Inferior parietal cortex (tissue), 1 donor: ENCODE measurements around the gene FUNDC1.
A peak's percentile ranks its signal among the peaks of the same experiment; 100 is the strongest.
"Not testable (repeated sequence)": the region's sequence is repeated elsewhere in the genome, so short reads cannot be mapped to it uniquely, and the experiment has no call there.

Source experiments
- DNase-seq: peaks from one replicate; pipeline ENCODE4 v3.0.0-alpha.2; 2016; ENCODE audit errors: extremely low spot score

FUNDC1 gene

GRCh38 chrX:44542567-44543325 lies at the start of gene FUNDC1:
FUNDC1 (minus strand) TSS chrX:44542859; CDS start chrX:44542832, 27 bp downstream.
- DNase-seq, result peak; percentile 92

- DNase-seq, result no peak
These were observed 43.2 kb upstream of the FUNDC1 start for GRCh38 chrX:44585866-44586265.

GRCh38 chrX:44580466-44580865 lies 37.8 kb upstream of the FUNDC1 start:
- no peak for DNase-seq

- DNase-seq, result no peak
These were observed 29.8 kb upstream of the FUNDC1 start for GRCh38 chrX:44572340-44572938.

GRCh38 chrX:44570522-44570921 lies 27.9 kb upstream of the FUNDC1 start:
- peak; percentile 4 for DNase-seq

GRCh38 chrX:44569122-44569521 lies 26.5 kb upstream of the FUNDC1 start:
- DNase-seq, result no peak

GRCh38 chrX:44568196-44568595 lies 25.5 kb upstream of the FUNDC1 start:
- DNase-seq, result no peak

- DNase-seq, result not testable (repeated sequence)
These were observed 19.2 kb upstream of the FUNDC1 start for GRCh38 chrX:44561896-44562295.

GRCh38 chrX:44550563-44550962 lies 7.9 kb upstream of the FUNDC1 start:
- DNase-seq, result no peak

GRCh38 chrX:44545454-44545853 lies 2.8 kb upstream of the FUNDC1 start:
- DNase-seq, result not testable (repeated sequence)

- no peak for DNase-seq
These were observed 1.4 kb upstream of the FUNDC1 start for GRCh38 chrX:44544036-44544435.

GRCh38 chrX:44536198-44536597 lies 6.5 kb downstream of the FUNDC1 start:
- no peak for DNase-seq

GRCh38 chrX:44529310-44529709 lies 13.3 kb downstream of the FUNDC1 start:
- no peak for DNase-seq

- DNase-seq, result no peak
These were observed 28.4 kb downstream of the FUNDC1 start for GRCh38 chrX:44514272-44514671.

- no peak for DNase-seq
These were observed 35.4 kb downstream of the FUNDC1 start for GRCh38 chrX:44507292-44507691.

GRCh38 chrX:44506678-44507077 lies 36.0 kb downstream of the FUNDC1 start:
- DNase-seq, result no peak

GRCh38 chrX:44503560-44503959 lies 39.1 kb downstream of the FUNDC1 start:
- no peak for DNase-seq

GRCh38 chrX:44495091-44495490 lies 47.6 kb downstream of the FUNDC1 start:
- no peak for DNase-seq

- no peak for DNase-seq
These were observed 48.3 kb downstream of the FUNDC1 start for GRCh38 chrX:44494357-44494756.

- DNase-seq, result no peak
These were observed 53.1 kb downstream of the FUNDC1 start for GRCh38 chrX:44489515-44489914.

- DNase-seq, result no peak
These were observed 58.0 kb downstream of the FUNDC1 start for GRCh38 chrX:44484607-44485146.

GRCh38 chrX:44483965-44484606 lies 58.6 kb downstream of the FUNDC1 start:
- DNase-seq, result no peak

GRCh38 chrX:44482575-44482974 lies 60.1 kb downstream of the FUNDC1 start:
- DNase-seq, result no peak
